Dedifferentiated amniotic fluid mesenchymal stem cell (primary cell): ENCODE data around the gene TRAFD1.

Experiments
- DNase-seq: peaks from one replicate; pipeline ENCODE4 v3.0.0-alpha.2; 2016; ENCODE audit errors: extremely low spot score

The TRAFD1 gene

DNA sequence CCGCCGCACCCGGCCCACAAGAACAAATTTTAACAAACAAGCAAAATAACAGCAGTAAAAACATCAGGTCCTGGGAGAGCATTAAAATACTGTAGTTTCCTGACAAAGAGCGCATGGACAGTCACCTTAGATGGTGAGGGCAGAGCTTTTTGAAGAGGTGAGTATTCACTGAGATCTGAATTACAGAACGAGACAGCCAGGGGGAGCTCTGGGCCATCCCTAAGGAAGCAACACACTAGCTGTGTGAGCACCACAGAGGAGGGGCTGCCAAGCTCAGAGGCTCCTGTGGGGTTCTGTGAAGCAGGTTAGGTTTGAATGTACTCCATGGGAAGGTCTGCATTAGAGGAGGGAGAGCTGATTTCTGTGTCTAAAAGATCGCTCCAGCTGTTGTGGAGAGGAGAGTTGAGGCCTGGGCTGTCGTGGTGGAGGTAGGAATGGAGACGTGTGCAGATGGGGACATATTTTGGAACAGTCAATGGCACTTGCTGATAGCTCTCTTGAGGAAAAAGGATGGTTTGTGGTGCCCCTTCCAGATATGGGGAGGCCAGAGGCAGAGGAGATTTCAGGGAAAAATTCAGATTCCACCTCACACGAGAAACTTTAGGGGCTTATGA is 72.9 kb downstream of the TRAFD1 start:
- DNase-seq = peak; percentile 46

- no peak for DNase-seq
Observed at GRCh38 chr12:112199136-112199535, 73.8 kb downstream of the TRAFD1 start.
